Measurements from ENCODE around the gene SLC48A1.

The SLC48A1 gene

DNA sequence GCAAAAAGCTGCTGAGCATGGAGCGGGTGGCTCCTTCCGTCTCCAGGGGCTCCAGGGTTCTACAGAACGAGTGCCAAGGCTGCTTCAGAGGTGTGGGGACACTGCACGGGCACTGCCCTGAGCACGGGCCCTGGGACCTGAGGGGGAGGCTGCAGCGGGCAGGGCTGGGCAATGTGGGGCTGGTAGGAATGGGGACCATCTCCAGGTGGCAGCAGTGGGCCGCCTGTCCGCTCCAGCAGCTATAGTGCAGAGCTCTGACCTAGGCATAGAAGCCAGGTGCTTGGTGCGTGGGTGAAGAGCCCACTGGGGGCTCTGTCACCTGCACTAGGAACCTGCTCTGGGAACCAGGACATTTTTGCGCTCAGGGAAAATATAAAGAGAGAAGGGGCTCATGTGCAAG is 24.4 kb downstream of the SLC48A1 start:
- no peak overlapping the region for H3K4me3 ChIP-seq (ENCODE audit: low read length)

DNA sequence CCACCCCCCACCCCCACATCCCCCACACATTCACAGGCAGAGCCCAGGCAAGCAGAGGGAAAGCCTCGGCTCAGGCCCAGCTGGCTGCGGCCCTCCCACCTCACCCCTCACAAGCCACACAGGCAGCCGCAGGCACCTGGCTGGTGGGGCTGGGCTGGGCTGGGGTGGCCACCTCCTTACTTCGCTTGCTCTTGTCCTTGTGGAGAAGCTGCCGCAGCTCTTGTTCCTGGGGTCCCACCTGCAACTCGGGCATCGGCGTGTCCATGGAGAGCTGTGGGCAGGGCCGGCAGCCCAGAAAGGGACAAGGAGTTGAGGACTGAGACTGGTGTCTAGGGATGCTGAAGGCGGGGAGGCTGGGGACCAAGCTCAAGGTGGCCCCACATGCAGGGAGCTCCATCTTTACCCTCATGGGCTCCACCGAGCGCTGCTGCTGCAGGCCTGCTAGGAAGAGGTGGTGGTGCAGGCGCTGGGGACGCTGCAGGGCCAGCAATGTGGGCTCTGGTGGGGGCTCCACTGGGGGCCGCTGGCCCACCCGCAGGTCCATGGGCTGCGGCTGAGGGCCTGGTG is 25.4 kb downstream of the SLC48A1 start:
- no peak for DNase-seq (ENCODE audit: low read depth)
- no peak overlapping the region for H3K4me3 ChIP-seq (ENCODE audit: low read length)
- TF ChIP-seq, protein P1, sequence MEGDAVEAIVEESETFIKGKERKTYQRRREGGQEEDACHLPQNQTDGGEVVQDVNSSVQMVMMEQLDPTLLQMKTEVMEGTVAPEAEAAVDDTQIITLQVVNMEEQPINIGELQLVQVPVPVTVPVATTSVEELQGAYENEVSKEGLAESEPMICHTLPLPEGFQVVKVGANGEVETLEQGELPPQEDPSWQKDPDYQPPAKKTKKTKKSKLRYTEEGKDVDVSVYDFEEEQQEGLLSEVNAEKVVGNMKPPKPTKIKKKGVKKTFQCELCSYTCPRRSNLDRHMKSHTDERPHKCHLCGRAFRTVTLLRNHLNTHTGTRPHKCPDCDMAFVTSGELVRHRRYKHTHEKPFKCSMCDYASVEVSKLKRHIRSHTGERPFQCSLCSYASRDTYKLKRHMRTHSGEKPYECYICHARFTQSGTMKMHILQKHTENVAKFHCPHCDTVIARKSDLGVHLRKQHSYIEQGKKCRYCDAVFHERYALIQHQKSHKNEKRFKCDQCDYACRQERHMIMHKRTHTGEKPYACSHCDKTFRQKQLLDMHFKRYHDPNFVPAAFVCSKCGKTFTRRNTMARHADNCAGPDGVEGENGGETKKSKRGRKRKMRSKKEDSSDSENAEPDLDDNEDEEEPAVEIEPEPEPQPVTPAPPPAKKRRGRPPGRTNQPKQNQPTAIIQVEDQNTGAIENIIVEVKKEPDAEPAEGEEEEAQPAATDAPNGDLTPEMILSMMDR (conservative IDR thresholded peaks at IDR 0.05; ENCODE audit: low read depth, low read length), result no peak

More for the DNA sequence above, 24.4 kb downstream of the SLC48A1 start:
- TF ChIP-seq, protein P1 (conservative IDR thresholded peaks at IDR 0.05; ENCODE audit: low read depth, low read length), result peak; percentile 41
- no peak for DNase-seq (ENCODE audit: low read depth)

DNA sequence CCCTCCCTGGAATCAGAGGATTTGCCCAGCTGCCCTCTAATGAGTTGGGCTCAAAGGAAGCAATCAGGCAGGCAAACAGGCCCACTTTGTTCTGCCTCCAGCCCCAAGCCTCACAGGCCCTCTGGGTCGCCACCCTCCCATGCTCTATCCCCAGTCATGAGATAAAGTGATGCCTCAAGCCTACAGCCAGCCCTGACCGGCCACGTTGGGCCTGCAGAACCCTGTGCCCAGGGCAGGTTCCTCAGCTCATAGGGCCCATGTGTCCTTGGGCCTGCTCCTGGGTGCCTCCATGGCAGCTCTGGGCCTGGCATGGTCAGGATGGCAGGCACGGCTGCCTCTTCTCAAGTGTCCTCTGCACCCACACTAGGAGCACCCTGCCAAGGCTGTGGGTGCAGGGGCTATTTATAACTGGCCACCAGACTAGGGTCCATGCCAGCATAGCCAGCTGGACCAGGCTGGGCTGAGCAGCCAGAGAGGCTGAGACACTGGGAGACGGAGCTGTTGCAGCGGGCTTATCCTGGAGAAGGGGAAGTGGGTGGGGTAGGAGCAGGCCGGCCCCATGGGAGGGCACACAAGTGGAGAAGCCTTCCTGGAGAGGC is 26.4 kb downstream of the SLC48A1 start:
- TF ChIP-seq, protein P1 (conservative IDR thresholded peaks at IDR 0.05; ENCODE audit: low read depth, low read length), result no peak
- no peak for DNase-seq (ENCODE audit: low read depth)
- H3K4me3 ChIP-seq (ENCODE audit: low read length), result no peak overlapping the region

DNA sequence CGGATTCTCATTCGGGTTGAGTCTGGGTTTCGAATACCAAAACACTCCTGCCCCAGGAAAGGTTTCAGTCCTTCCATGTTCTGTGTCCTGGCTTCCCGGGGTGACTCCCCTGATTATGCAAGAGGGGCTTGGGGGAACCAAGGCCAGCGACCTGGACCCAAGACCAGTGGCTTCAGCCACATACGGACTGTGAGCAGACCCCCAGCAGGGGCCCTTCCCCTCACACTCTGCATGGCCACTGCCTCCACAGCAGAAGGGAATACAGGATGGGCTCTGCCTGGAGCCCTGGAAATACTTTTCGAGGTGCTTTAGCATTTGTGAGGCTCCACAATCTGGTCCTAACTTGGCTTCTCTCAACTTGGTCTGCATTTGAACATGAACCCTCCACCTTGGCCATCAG is 27.5 kb downstream of the SLC48A1 start:
- TF ChIP-seq, protein P1 (conservative IDR thresholded peaks at IDR 0.05; ENCODE audit: low read depth, low read length), result no peak
- DNase-seq (ENCODE audit: low read depth), result no peak
- no peak overlapping the region for H3K4me3 ChIP-seq (ENCODE audit: low read length)

GRCh38 chr12:47801170-47801903 is 28.3 kb downstream of the SLC48A1 start:
- no peak for DNase-seq (ENCODE audit: low read depth)
- TF ChIP-seq, protein P1 (conservative IDR thresholded peaks at IDR 0.05; ENCODE audit: low read depth, low read length), result peak; percentile 35
- no peak overlapping the region for H3K4me3 ChIP-seq (ENCODE audit: low read length)

- TF ChIP-seq, protein P1 (conservative IDR thresholded peaks at IDR 0.05; ENCODE audit: low read depth, low read length), result no peak
- no peak for DNase-seq (ENCODE audit: low read depth)
- no peak overlapping the region for H3K4me3 ChIP-seq (ENCODE audit: low read length)
Measured at GRCh38 chr12:47801904-47802246, 28.8 kb downstream of the SLC48A1 start.

DNA sequence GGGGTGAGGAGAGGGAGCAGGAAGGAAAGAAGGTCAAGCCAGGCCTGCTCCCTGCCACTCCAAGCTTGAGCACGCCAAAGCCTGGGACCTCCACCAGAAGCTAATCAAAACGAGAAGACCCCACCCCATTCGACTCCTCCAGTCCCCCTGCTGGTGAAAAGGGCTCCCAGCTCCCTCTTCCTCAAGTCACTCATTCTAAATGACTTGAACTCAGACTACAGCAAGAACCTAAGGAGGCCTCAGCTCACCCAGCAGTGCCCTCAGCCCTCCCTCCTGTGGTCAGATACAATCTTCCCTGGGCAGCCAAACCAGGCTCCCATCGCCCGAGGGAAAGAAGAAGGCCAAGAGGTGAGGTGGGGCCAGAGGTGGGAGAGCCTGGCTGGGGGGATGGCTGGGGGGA is 29.3 kb downstream of the SLC48A1 start:
- no peak for DNase-seq (ENCODE audit: low read depth)
- H3K4me3 ChIP-seq (ENCODE audit: low read length), result no peak overlapping the region
- TF ChIP-seq, protein P1 (conservative IDR thresholded peaks at IDR 0.05; ENCODE audit: low read depth, low read length), result peak; percentile 57

All from retinal pigment epithelial cell (primary cell).